HG03066 (cell line): Measurements from ENCODE around the gene FSTL3.
"Not testable (repeated sequence)": the region's sequence is repeated elsewhere in the genome, so short reads cannot be mapped to it uniquely, and the experiment has no call there.

Experiments used
- ATAC-seq: cut with Tn5 transposase; IDR thresholded peaks from one replicate; pipeline ENCODE4 v1.9.1; 2021; ENCODE audit warnings: low read depth; ENCODE audit not compliant: unreplicated experiment

Gene FSTL3

GRCh38 chr19:660793-661426, 15.3 kb upstream of the FSTL3 start:
- ATAC-seq = no peak

- no peak for ATAC-seq
These were observed 14.6 kb upstream of the FSTL3 start for GRCh38 chr19:661427-662196.

- ATAC-seq = no peak
These were observed 13.8 kb upstream of the FSTL3 start for GRCh38 chr19:662207-662961.

GRCh38 chr19:662962-663681, 13.1 kb upstream of the FSTL3 start, which contains the start of gene RNF126:
Gene RNF126 (minus strand): TSS chr19:663214. CDS start chr19:663121, 93 bp downstream.
- ATAC-seq = peak; percentile 56

- no peak for ATAC-seq
These were observed 12.5 kb upstream of the FSTL3 start for GRCh38 chr19:663682-664117.

- ATAC-seq = no peak
These were observed 11.2 kb upstream of the FSTL3 start for GRCh38 chr19:664913-665443.

- not testable (repeated sequence) for ATAC-seq
These were observed 9.1 kb upstream of the FSTL3 start for GRCh38 chr19:666985-667573.

GRCh38 chr19:668675-669434, 7.3 kb upstream of the FSTL3 start:
- not testable (repeated sequence) for ATAC-seq

GRCh38 chr19:670609-671075, 5.5 kb upstream of the FSTL3 start:
- no peak for ATAC-seq

- ATAC-seq = no peak
These were observed 1.7 kb upstream of the FSTL3 start for GRCh38 chr19:674282-675151.

GRCh38 chr19:676007-676338, 219 bp upstream of the FSTL3 start:
- ATAC-seq = no peak

- ATAC-seq = no peak
These were observed 1.0 kb downstream of the FSTL3 start for GRCh38 chr19:677201-677600.

GRCh38 chr19:677601-678436, 1.6 kb downstream of the FSTL3 start:
- no peak for ATAC-seq

- no peak for ATAC-seq
These were observed 2.7 kb downstream of the FSTL3 start for GRCh38 chr19:678791-679388.

GRCh38 chr19:679418-680286, 3.5 kb downstream of the FSTL3 start:
- ATAC-seq = peak; percentile 15
